Right atrium auricular region (tissue), 2 donors: ENCODE measurements around the gene RNF150. TPM values are rescaled to one million over a fixed set of nuclear protein-coding genes. Genes with fewer than 3 reads are reported as not detected.

Experiments
- DNase-seq: peaks from one replicate; pipeline ENCODE4 v3.0.0-alpha.2; 2019; ENCODE audit warnings: low spot score
- H3K27ac ChIP-seq, 2 donors: fragments of 200-600 bp; sonication (generic); 1 replicate in 1 of 2; 2 replicates in 1 of 2; pipeline ENCODE4 v1.5.1; 2016 to 2019
- H3K27me3 ChIP-seq, 2 donors: fragments of 200-600 bp; sonication (generic); one replicate each; pipeline versions ENCODE4 v1.5.1 to v1.6.0; 2017 to 2019
- H3K36me3 ChIP-seq: fragments of 200-600 bp; sonication (generic); one replicate; pipeline ENCODE4 v1.5.1; 2016
- H3K4me1 ChIP-seq, 2 donors: fragments of 200-600 bp; sonication (generic); one replicate each; pipeline versions ENCODE4 v1.5.1 to v1.6.0; 2017 to 2019
- H3K4me3 ChIP-seq, 2 donors: fragments of 200-600 bp; sonication (generic); 1 replicate in 1 of 2; 2 replicates in 1 of 2; pipeline ENCODE4 v1.5.1; 2017 to 2019; ENCODE audit warnings: mild to moderate bottlenecking in 1 of 2, moderate library complexity in 1 of 2
- H3K9me3 ChIP-seq, 2 donors: fragments of 200-600 bp; sonication (generic); one replicate each; pipeline ENCODE4 v1.5.1; 2019
- CTCF ChIP-seq, 2 donors: fragments of 200-600 bp; sonication (generic); IDR thresholded peaks; one replicate each; pipeline ENCODE4 v1.5.1; 2019; ENCODE audit warnings: antibody characterized with exemption in 2 of 2
- total RNA-seq, 2 donors: library from RNA; depleted of rRNA; stranded (reverse); fragments of >200 nt; gene quantifications; one replicate each; pipeline ENCODE4 v1.1.0, GENCODE V29; 2016

RNF150 gene
- total RNA-seq, 2 donors from 2014 or later, result 26.2 to 34.2 TPM

GRCh38 chr4:141011901-141012315 lies 121.4 kb downstream of the RNF150 start:
- Histone ChIP-seq H3K27ac (peak overlapping the region in 1 of 2 donors; percentile 37), H3K4me3 (no peak overlapping the region), H3K9me3 (no peaks in the 10 kb centered on the region), H3K36me3 (no peaks in the 10 kb centered on the region), H3K4me1 (no peaks in the 10 kb centered on the region), H3K27me3 (no peaks in the 10 kb centered on the region)
- DNase-seq, result no peak
- TF ChIP-seq CTCF (IDR thresholded peaks at IDR 0.05), result no peak

- no peaks in the 10 kb centered on the region for H3K27me3 ChIP-seq
- peaks cover 0 to 4% of the 10 kb centered on the region in 2 donors for H3K4me1 ChIP-seq
- no peaks in the 10 kb centered on the region for H3K36me3 ChIP-seq
- DNase-seq, result no peak
- no peak overlapping the region for H3K4me3 ChIP-seq
- TF ChIP-seq CTCF (IDR thresholded peaks at IDR 0.05), result no peak
- no peaks in the 10 kb centered on the region for H3K9me3 ChIP-seq
- no peak overlapping the region for H3K27ac ChIP-seq
Measured at GRCh38 chr4:141009931-141010330, 123.3 kb downstream of the RNF150 start.

GRCh38 chr4:141009129-141009528 lies 124.1 kb downstream of the RNF150 start:
- H3K4me3 ChIP-seq, result no peak overlapping the region
- TF ChIP-seq CTCF (IDR thresholded peaks at IDR 0.05), result no peak
- no peak for DNase-seq
- no peak overlapping the region for H3K27ac ChIP-seq
- H3K36me3 ChIP-seq, result no peaks in the 10 kb centered on the region
- peaks cover 0 to 4% of the 10 kb centered on the region in 2 donors for H3K4me1 ChIP-seq
- no peaks in the 10 kb centered on the region for H3K9me3 ChIP-seq
- no peaks in the 10 kb centered on the region for H3K27me3 ChIP-seq

GRCh38 chr4:141006242-141006802 lies 126.9 kb downstream of the RNF150 start:
- no peak overlapping the region for H3K27ac ChIP-seq
- H3K36me3 ChIP-seq, result no peaks in the 10 kb centered on the region
- H3K4me1 ChIP-seq, result peaks cover 0 to 9% of the 10 kb centered on the region in 2 donors
- no peaks in the 10 kb centered on the region for H3K9me3 ChIP-seq
- no peak overlapping the region for H3K4me3 ChIP-seq
- TF ChIP-seq CTCF (IDR thresholded peaks at IDR 0.05), result no peak
- DNase-seq, result no peak
- H3K27me3 ChIP-seq, result no peaks in the 10 kb centered on the region

- H3K27ac ChIP-seq, result peak overlapping the region in 1 of 2 donors; percentile 83
- no peaks in the 10 kb centered on the region for H3K36me3 ChIP-seq
- no peak overlapping the region for H3K4me3 ChIP-seq
- H3K9me3 ChIP-seq, result no peaks in the 10 kb centered on the region
- H3K27me3 ChIP-seq, result no peaks in the 10 kb centered on the region
- H3K4me1 ChIP-seq, result peaks cover 0 to 9% of the 10 kb centered on the region in 2 donors
- no peak for DNase-seq
- TF ChIP-seq CTCF (IDR thresholded peaks at IDR 0.05), result no peak
Measured at GRCh38 chr4:141004823-141005222, 128.4 kb downstream of the RNF150 start.

GRCh38 chr4:141003193-141003592 lies 130.1 kb downstream of the RNF150 start:
- Histone ChIP-seq H3K27me3 (no peaks in the 10 kb centered on the region), H3K4me1 (peaks cover 0 to 18% of the 10 kb centered on the region in 2 donors), H3K36me3 (no peaks in the 10 kb centered on the region), H3K9me3 (no peaks in the 10 kb centered on the region), H3K4me3 (no peak overlapping the region), H3K27ac (peak overlapping the region; percentile 43 to 83)
- DNase-seq, result no peak
- TF ChIP-seq CTCF (IDR thresholded peaks at IDR 0.05), result no peak
